Left renal pelvis (tissue), 4 donors: ENCODE measurements around the gene C3orf52. TPM values are rescaled to one million over a fixed set of nuclear protein-coding genes. Genes with fewer than 3 reads are reported as not detected.

Experiments
- DNase-seq, 4 donors: peaks; one replicate each; pipeline ENCODE4 v3.0.0-alpha.2; 2013; ENCODE audit warnings: low read depth in 4 of 4, low spot score in 3 of 4
- polyA plus RNA-seq, 4 donors: library from polyadenylated mRNA; unstranded; fragments of 120-200 nt; gene quantifications; one replicate each; pipeline ENCODE4 v1.2.1, GENCODE V29; 2013; ENCODE audit not compliant: insufficient read length in 4 of 4

The C3orf52 gene
- polyA plus RNA-seq, 4 donors, result 6.1 to 8.3 (median 7.4) TPM

DNA sequence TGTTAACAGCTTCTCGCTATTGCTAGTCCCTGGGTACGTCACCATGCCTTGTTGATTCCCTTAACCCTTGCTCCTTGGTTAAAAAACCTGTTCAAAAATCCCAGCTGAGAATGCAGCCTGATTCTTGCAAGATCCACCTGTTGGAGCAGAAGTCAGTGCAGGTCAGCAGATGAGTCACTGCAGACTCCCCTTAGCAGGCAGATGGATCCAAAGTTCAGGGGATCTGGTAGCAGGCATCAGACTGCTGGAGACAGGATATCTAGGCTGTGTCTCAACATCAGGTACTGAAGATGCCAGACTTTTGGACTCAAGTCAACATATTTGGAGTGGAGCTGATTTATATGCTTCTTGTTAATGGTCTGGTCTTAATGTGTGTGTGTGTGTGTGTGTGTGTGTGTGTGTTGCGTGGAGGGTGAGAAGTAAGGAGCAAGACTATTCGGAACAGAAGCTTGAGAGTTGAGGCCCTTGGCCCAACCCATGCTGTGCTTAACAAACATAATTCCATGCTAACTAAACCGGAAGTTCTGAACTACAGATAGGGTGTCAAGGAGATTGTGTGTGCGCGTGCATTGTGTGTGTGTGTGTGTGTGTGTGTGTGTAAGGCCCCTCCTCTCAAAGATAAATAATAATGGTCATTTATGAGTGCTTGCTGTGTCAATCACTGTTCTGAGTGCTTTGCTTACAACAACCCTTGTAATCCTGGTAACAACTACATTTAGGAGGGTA lies 1.0 kb upstream of the C3orf52 start:
- DNase-seq, result no peak

DNA sequence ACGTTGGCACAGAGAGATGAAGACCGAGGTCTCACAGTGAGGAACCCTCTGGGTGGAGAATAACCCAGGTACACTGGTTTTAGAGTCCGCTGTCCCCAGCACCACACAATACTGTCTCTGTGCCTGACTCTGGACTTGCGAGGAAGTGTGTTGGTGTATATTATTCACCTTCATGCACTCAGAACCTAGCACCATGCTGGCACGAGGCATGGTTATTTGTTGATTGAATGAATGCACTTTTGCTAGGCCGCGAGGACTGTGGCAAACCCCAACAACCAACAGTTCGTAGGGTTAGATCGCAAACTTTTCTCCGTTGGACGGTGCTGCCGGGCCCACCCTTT lies 484 bp upstream of the C3orf52 start:
- DNase-seq, result no peak

DNA sequence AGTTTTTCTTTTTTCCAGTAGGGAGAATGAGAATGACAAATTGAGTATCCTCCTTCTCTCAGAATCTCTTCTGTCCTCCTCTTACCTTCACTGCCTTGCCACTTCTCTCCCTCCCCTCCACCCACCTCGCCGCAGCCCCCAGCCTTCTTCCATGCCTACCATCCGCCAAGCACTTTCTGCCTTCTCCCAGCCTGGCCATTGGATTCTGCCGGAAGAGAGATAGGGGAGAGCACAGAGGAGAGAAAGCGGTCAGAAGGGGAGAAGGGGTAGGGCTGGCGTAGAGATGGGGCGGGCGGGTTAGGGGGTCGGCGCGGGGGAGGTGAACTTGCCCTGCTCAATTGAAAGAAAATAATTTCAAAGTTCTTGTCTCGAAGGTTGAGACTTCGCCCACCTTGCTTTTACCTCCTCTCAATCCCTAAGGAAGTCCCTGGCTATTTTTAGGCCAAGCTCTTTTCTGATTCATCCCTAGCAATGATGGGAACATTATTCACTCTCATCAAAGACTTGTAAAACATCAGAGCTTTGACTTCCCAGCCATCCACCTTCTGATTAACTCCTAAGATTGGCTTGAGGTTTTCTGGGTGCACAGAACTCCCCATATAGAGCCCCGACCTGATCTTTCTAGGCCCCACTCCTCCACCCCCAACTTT lies 811 bp downstream of the C3orf52 start:
- DNase-seq, result no peak

DNA sequence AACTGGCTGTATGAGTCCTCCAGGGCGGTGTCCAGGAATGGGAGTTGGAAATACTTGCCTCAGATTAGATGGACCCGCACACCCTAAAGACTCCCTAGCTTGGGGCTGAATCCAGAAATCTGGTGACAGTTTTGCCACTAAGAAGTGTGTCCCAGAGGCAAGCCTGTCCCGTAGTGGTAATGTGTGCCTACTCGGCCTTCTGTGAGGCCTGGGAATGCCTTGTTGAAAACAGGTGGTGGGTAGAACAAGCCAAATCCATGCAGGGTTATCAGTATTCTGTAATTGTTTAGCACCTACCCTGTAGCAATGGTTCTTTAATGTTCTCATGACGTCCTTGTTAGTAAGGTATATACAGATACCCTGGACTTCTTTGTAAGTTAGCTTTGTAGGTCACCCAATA lies 1.6 kb downstream of the C3orf52 start:
- no peak for DNase-seq

DNA sequence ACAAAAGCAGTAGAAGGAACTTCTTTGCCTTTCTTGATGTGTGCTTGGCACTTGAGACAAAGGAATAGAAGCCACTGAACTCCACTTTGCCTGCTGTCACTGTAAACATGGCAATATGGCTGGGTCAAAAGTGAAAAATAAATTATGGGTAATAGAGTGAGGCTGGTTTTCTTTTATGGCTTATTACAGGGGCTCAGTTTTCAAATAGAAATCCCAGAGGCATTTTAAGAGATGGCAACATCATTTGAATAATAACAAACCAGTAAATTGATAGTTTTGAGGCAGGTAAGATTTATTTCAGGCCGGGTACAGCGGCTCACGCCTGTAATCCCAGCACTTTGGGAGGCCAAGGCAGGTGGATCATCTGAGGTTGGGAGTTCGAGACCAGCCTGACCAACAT lies 2.8 kb downstream of the C3orf52 start:
- DNase-seq, result no peak

DNA sequence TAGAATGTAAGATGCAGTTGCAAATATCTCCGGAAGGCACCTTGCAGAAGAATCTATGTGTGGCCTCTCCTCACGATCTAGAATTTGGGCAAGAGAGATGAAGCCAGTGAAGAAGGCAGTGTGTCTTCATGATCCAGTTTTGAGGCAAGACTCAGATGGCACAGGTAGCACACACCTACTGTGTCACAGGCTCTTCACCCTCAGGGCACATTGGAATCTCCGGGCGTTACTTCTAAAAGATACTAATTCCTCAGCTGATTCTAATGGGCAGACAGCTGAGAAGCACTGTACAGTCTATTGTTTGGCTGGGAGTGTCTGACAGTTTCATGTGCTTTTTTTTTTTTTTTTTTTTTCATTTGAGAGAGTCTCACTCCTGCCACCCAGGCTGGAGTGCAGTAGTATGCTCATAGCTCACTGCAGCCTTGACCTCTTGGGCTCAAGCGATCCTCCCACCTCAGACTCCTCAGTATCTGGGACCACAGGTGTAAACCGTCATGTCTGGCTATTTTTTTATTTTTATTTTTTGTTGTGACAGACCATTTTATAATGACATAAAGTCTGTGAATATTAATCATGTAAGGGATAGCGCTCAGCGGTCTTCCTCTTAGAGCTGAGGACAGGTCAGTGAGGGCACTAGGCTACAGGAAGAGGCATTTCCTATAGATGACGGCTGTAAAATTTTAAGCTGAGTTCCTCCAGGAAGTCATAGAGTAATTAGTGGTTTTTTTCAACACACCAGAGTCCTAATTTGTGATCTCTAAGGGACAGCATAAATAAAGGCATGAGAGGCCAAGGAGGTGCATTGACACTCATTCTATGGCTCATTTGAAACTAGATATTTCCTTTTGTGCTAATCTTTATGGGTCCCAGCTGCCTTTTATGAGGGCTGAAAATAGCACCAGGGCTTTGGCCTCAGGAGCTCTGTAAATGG lies 4.0 kb downstream of the C3orf52 start:
- DNase-seq, result no peak

DNA sequence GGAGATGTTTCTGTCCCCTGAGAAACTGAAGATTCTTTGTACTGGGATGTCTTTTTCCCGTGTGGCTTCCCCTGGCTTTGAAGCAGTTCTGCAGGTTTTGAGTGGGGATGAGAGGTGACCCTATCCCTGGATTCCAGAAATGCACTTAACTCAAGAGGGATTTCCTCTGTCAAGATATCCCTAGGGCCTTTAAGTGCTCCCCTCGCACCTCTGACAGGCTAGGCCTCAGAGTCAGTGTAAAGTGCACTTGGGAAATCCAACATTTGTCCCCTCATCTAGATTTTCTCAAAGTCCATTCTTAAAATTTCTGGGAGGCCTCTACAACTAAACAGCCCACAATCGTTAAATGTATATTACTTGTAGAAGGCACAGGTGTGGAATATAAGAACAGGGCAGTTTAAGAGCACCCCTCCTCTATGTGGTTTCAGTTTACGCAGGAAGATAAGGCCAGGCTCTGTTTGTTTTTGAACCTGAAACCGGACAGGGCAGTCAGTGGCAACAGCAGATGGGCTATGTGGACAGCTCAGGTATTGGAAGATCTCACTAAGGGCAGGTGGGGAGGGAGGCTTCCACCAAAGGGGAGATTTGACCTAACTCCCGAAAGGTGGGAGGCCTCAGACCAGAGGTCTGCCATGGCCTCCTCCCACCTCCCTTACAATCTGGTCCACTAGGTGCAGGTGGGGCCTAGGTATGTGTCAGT lies 4.8 kb downstream of the C3orf52 start:
- no peak for DNase-seq

DNA sequence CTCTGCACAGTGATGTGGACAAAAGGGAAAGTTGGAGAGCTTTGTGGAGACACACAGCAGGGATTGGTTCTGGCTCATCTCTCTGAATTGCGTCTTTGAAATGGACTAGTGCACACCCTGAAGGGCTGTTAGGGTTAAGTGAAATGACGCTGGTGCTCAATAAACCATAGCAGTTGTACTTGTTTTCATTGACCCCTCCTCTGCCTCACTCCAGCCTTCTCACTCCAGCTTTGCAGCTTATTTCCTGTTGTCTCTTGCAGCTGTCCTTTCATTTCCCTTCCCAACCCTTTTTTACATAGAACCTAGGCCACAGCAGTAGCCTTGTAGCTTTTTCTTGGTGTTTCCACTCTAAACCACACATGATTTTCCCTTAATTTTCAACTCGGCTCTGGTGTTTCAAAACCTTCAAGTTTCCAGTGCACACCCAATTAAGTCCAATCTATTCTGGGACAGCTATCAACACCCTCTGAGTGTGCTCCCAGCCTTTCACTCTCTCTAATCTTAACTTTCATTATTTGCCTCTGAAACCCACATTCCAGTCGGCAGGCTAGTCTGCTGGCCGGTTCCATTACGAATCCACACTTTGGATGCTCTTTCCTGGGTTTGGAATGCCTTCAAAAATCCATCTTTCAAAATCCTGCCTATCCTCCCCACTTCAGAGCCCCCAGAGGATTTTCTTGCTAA lies 6.4 kb downstream of the C3orf52 start:
- DNase-seq, result no peak

DNA sequence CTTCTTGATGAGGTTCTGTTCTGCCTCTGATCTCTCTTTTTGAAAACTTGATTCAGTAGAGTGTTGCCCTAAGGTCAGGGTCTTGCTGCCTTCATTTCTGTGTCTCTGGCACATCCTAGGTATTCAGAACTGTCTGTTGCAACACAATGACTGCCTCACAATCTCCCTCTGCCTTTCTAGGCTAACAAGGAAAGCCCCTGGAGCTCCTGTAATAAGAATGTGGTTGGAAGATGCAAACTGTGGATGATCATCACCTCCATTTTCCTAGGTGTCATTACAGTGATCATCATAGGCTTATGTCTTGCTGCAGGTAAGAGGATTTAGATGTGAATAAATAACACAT lies 7.0 kb downstream of the C3orf52 start:
- no peak for DNase-seq

DNA sequence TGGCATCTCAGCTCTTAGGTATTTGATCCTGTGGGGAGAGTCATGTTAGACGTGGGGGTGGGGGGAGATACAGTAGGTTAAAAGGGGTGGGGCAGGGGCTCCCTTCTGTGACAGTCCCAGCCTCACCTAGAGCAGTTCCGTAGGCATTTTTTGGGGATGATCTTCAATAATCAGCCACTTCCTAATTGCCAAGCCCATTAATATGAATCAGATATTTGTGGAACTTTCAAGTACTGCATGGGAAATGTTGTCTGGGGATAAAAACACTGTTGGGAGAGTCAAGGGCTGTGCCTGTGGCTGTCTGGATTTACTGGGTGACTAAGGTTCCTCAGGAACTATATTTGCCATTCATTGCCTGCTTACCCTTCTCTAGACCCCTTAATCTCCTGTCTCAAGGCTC lies 9.5 kb downstream of the C3orf52 start:
- no peak for DNase-seq

DNA sequence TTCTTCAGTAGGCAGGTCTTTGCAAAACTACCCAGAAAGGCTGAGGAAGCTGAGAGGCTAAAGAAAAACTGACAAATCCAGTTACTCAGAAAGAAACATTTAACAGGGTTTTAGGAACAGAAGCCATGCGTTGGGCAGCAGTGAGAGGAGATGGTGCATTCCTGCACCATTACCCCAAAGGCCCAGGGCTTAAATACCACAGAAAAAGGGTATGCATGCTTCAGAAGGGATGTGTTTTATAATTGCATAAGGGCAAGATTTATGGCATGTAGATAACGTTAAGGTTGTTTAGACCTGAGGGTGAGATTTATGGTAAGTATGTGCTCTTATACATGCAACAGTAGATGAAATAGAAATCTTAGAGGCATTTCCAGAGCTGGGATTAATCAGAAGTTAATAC lies 10.0 kb downstream of the C3orf52 start:
- DNase-seq, result no peak

DNA sequence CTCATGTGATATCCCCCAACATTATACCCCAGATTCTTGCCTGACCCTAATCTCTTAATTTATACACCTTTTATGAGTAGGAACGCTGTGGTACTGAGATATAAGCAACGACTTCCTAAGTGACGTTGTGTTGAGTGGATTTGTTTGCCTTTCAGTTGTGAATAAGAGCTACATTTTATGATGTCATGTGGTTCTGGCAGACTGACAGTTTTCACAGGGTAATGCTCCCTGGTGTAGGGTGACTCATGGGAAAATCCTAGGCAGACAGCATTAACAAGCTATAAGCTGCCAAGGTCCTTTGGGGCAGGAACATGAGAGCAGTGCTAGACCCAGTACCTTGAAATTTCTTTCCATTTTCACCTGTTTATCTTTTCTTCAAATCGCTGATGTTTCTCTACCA lies 11.2 kb downstream of the C3orf52 start:
- no peak for DNase-seq

DNA sequence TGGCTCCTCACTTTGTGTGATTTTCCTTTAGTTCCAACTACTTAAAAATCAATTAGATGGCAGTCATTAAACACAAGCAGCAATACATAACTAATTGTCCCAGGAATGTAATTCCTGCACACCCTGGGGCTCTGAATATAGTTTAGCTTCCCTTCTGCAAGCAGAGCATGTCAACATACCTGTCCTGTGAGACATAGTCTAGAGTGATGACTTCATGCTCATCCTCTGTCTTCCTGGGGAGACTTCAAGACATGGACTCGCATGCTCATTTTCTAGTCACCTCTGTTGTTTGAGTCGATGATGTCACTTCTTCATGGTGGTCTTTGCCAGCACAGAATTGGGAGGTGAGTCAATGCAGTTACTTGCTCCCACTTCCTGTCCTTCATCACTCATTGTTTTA lies 15.7 kb downstream of the C3orf52 start:
- DNase-seq, result no peak

DNA sequence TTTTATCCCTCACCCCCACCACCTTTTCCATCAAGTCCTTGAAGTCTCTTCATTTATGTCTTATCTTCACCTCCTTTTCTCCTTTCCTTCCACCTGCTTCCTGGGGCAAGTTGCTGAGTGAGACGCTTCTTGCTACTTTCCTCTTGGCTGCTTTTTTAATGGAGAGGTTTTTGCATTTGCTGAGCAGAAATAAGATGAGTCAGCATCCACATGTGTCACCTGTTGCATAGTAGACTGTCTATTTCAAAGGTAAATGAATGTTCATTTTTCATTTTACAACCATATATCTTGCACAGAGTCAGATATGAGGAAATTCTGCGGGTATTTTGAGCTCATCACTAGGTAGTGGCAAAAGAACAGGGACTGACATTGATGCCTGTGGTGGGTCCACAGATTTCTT lies 18.6 kb downstream of the C3orf52 start:
- no peak for DNase-seq

DNA sequence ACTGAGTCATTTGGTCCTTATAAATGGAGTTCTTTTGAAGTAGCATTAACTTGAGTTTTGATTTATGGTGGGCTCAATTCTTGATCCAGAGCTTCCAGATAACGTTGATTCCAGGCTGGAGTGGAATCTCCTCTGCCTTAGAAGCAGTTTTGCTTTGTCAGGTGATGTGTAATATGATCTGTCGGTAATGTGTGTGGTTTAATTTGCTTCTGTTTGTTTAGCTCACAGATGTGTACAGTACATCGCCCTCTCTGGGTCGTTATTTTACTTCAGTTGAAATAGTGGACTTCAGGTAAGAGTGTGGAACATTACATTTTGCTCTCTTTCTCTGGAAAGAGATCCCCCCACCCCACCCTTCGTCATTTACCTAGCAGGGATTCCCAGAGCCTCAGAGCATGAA lies 23.1 kb downstream of the C3orf52 start:
- DNase-seq, result no peak

DNA sequence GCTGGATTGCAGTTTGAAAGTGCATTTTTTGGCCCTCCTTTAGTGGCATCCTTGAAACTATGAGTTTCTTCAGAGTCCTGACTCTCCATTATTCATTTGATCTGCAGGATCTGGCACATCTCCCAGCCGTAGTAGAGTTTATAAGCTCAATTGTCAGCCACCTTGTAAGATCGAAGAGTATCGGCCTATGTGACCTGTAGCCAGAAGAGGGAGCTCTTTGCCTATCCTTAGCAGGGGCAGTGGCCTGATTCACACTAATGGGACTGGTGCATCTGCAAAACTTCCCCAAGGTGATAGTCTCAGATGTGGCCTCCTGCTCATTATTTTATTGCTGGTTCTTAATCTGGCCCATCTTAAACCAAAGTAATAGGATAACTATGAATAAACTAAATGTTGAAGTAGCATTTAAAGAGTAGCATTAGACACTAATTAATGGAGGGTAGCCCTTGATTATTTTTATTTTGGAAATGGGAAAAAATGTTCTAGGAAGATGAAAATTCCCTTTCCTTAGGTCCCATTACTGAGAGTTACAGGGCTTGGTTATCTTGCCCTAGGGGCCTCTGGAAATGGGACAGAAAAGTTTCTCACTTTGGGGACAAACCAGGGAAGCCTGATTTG lies 25.7 kb downstream of the C3orf52 start:
- no peak for DNase-seq

DNA sequence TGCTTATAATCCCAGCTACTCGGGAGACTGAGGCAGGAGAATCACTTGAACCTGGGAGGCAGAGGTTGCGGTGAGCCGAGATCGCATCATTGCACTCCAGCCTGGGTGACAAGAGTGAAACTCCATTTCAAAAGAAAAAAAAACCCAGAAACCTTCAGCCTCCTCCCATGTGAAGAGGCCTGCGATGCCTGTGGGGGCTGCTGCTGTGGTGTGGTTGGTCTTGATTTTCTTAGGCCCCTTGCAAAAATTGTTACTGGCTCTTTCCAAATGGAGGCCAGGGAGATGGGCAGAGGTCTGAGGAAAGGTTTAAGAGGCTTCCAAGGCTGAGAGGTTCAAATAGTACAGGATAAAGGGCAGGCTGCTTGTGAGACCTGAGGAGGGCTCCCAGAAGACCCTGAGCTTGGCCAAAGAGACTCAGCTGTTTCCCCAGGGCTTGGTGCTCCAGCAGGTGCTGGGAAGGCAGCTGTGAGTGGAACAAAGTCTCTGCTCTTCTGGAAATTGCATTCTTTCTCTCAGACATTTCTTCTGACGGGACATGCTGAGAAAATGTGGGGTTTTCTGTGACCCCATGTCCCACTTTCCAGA lies 28.5 kb downstream of the C3orf52 start:
- no peak for DNase-seq

DNA sequence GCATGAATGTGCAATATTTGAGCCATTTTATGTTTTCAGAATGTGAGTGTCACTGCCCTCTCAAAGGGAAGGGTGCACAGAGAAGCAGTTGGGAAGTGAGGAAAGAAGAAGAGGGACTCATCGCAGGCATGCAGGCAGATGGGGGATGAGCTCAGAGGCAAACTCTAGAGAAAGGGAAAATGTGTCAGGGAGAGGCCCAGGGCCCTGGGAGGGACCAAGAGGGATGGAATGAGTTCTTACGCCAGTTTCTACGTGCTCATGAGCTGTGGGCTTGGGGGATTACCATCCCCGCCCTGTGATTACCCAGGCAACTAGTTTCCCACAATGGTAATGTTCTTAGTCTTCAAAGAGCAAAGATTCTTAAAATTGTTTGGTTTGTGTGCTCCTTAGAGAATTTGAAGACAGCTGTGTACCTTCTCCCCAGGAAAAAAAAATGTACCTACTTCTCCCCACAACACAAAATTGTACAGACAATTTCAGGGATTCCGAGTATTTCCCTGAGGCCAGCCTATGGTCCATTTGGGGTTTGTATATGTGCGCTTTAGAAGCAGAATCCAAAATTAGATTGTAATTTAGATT lies 29.1 kb downstream of the C3orf52 start:
- no peak for DNase-seq

DNA sequence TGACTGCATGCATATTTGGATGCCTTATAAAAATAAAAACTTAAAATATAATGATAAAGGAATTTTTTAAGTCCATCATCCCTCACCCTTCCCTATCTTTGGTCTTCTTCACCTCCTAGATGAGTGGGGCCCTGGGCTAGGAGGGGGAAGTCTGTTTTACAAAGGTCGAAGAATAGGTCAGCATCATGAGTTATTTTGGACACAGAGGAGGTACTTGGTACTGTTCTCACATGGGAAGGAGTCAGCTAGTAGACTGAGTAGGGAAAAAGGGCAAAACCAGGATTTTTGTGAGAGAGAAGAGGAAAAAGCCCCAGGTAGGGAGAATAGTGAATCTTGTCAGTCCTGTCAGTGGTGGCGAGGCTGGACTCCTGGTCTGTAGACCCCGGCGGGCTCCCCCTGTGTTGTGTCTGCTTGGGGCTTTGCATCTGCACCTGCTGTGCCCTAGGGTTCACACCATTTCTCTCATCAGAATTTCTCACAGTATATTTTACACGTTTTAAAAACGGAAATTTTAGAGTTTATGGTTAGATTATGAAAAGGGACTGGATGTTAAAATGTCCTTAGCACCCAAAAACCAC lies 29.7 kb downstream of the C3orf52 start:
- no peak for DNase-seq
